Trophoblast cell (in vitro differentiated cells and primary cell): ENCODE data around the gene DTNBP1.

Experiments used
- DNase-seq, 2 donors: peaks; one replicate each; pipeline ENCODE4 v3.0.0-alpha.2; 2016
- H2AFZ ChIP-seq: 2 replicates; pipeline ENCODE4 v1.6.1; 2013; ENCODE audit warnings: low read length, moderate library complexity, mild to moderate bottlenecking; ENCODE audit not compliant: insufficient read depth, poor library complexity
- H2AK5ac ChIP-seq: 2 replicates; pipeline ENCODE4 v1.6.1; 2013; ENCODE audit warnings: mild to moderate bottlenecking, low read length
- H2BK120ac ChIP-seq: 2 replicates; pipeline ENCODE4 v1.6.1; 2013; ENCODE audit warnings: low read length, mild to moderate bottlenecking, moderate library complexity; ENCODE audit not compliant: insufficient read depth, poor library complexity
- H2BK12ac ChIP-seq: 2 replicates; pipeline ENCODE4 v1.6.1; 2013; ENCODE audit warnings: mild to moderate bottlenecking, low read length, moderate library complexity
- H2BK5ac ChIP-seq: 2 replicates; pipeline ENCODE4 v1.6.1; 2013; ENCODE audit warnings: low read length, low read depth, moderate library complexity, mild to moderate bottlenecking; ENCODE audit not compliant: poor library complexity
- H3K14ac ChIP-seq: 2 replicates; pipeline ENCODE4 v1.6.1; 2013; ENCODE audit warnings: mild to moderate bottlenecking, low read length
- H3K18ac ChIP-seq: 2 replicates; pipeline ENCODE4 v1.6.1; 2013; ENCODE audit warnings: mild to moderate bottlenecking, low read length
- H3K23ac ChIP-seq: 2 replicates; pipeline ENCODE4 v1.6.1; 2013; ENCODE audit warnings: low read length
- H3K27ac ChIP-seq: 2 replicates; pipeline ENCODE4 v1.5.1; 2013; ENCODE audit warnings: low read depth, mild to moderate bottlenecking, inconsistent platforms, low read length, moderate library complexity
- H3K27me3 ChIP-seq: 2 replicates; pipeline ENCODE4 v1.6.1; 2013; ENCODE audit warnings: inconsistent platforms, mild to moderate bottlenecking, low read length, moderate library complexity; ENCODE audit not compliant: insufficient read depth
- H3K36me3 ChIP-seq, 2 experiments: 1 replicate in 1 of 2; 2 replicates in 1 of 2; pipeline ENCODE4 v1.6.1; 2013; ENCODE audit warnings: low read length in 2 of 2, mild to moderate bottlenecking in 2 of 2, moderate library complexity in 1 of 2; ENCODE audit not compliant: insufficient read depth in 2 of 2, control insufficient read depth in 1 of 2
- H3K4ac ChIP-seq: 2 replicates; pipeline ENCODE4 v1.6.1; 2013; ENCODE audit warnings: low read depth, mild to moderate bottlenecking, low read length, moderate library complexity
- H3K4me1 ChIP-seq, 2 experiments: 1 replicate in 1 of 2; 2 replicates in 1 of 2; pipeline ENCODE4 v1.6.1; 2013; ENCODE audit warnings: low read length in 2 of 2, mild to moderate bottlenecking in 2 of 2, moderate library complexity in 1 of 2; ENCODE audit not compliant: insufficient read depth in 2 of 2, control insufficient read depth in 1 of 2
- H3K4me2 ChIP-seq: 2 replicates; pipeline ENCODE4 v1.6.1; 2013; ENCODE audit warnings: inconsistent platforms, mild to moderate bottlenecking, low read length, moderate library complexity
- H3K4me3 ChIP-seq: 2 replicates; pipeline ENCODE4 v1.5.1; 2013; ENCODE audit warnings: mild to moderate bottlenecking, low read depth, low read length, inconsistent platforms
- H3K79me1 ChIP-seq: one replicate; pipeline ENCODE4 v1.6.1; 2013; ENCODE audit warnings: low read length
- H3K79me2 ChIP-seq: 2 replicates; pipeline ENCODE4 v1.6.1; 2013; ENCODE audit warnings: low read length, mild to moderate bottlenecking; ENCODE audit not compliant: control insufficient read depth, insufficient read depth, poor library complexity
- H3K9ac ChIP-seq: 2 replicates; pipeline ENCODE4 v1.6.1; 2013; ENCODE audit warnings: mild to moderate bottlenecking, low read length
- H3K9me3 ChIP-seq: 2 replicates; pipeline ENCODE4 v1.6.1; 2013; ENCODE audit warnings: low read depth, mild to moderate bottlenecking, control low read depth, inconsistent platforms, low read length; ENCODE audit not compliant: insufficient read depth
- H4K12ac ChIP-seq: 2 replicates; pipeline ENCODE4 v1.6.1; 2013; ENCODE audit warnings: low read depth, mild to moderate bottlenecking, low read length, moderate library complexity
- H4K8ac ChIP-seq: 2 replicates; pipeline ENCODE4 v1.6.1; 2013; ENCODE audit warnings: low read depth, mild to moderate bottlenecking, low read length, moderate library complexity
- H4K91ac ChIP-seq: one replicate; pipeline ENCODE4 v1.6.1; 2013; ENCODE audit warnings: low read depth, mild to moderate bottlenecking, low read length, moderate library complexity
- WGBS: extraction: QIAGEN DNeasy Blood & Tissue Kit; methylation state at CpG from one replicate; pipeline ENCODE4 v1.1.7; 2013; ENCODE audit warnings: missing lambda C conversion rate; ENCODE audit not compliant: insufficient read length, insufficient coverage; ENCODE audit errors: extremely low coverage; 5-methylcytosine and 5-hydroxymethylcytosine counted together

Gene DTNBP1

DNA sequence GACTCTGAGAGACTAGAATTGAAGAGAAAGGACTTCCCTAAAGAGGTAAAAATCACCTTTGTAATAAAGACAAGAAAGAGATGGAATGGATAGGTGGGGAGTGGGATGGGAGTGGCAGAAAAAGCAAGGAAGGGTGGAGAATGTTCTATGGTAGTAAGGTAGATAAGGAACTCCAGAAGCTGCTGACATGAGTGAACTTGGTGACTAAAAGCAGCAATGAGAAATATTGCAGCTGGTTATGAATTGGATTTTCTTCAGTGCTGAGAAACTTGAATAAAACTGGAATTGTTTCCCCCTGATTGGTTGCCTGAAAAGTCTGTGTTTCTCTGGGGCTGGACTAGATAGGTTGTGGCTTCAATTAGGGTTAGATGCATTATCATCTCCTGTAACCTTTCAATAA is 15.7 kb upstream of the DTNBP1 start:
- Histone ChIP-seq H4K8ac (no peak overlapping the region), H2BK120ac (no peak overlapping the region), H3K36me3 (no peaks in the 10 kb centered on the region), H3K4me1 (no peaks in the 10 kb centered on the region), H3K27me3 (no peaks in the 10 kb centered on the region), H3K79me1 (no peaks in the 10 kb centered on the region), H3K9me3 (no peaks in the 10 kb centered on the region), H3K18ac (no peak overlapping the region), H2BK12ac (no peak overlapping the region), H3K4me3 (no peak overlapping the region), H3K9ac (no peak overlapping the region), H3K23ac (no peak overlapping the region), H3K14ac (no peak overlapping the region), H3K4me2 (no peak overlapping the region), H4K12ac (no peak overlapping the region), H3K79me2 (no peaks in the 10 kb centered on the region), H2AK5ac (no peak overlapping the region), H3K27ac (no peak overlapping the region), H2BK5ac (no peak overlapping the region), H3K4ac (no peak overlapping the region), H4K91ac (no peak overlapping the region), H2AFZ (no peak overlapping the region)
- no peak for DNase-seq

- Histone ChIP-seq H4K12ac (no peak overlapping the region), H2AFZ (no peak overlapping the region), H3K4me2 (no peak overlapping the region), H3K4me1 (no peaks in the 10 kb centered on the region), H3K27ac (no peak overlapping the region), H3K9ac (no peak overlapping the region), H4K8ac (no peak overlapping the region), H3K27me3 (no peaks in the 10 kb centered on the region), H2AK5ac (no peak overlapping the region), H3K79me2 (no peaks in the 10 kb centered on the region), H3K36me3 (no peaks in the 10 kb centered on the region), H3K14ac (no peak overlapping the region), H4K91ac (no peak overlapping the region), H3K4me3 (no peak overlapping the region), H2BK120ac (no peak overlapping the region), H3K79me1 (no peaks in the 10 kb centered on the region), H3K23ac (no peak overlapping the region), H3K18ac (no peak overlapping the region), H3K9me3 (no peaks in the 10 kb centered on the region), H2BK12ac (no peak overlapping the region), H3K4ac (no peak overlapping the region), H2BK5ac (no peak overlapping the region)
- no peak for DNase-seq
- no CpG with 5 or more reads among the region's 6 CpGs for WGBS
Observed at GRCh38 chr6:15677822-15678221, 15.0 kb upstream of the DTNBP1 start.

DNA sequence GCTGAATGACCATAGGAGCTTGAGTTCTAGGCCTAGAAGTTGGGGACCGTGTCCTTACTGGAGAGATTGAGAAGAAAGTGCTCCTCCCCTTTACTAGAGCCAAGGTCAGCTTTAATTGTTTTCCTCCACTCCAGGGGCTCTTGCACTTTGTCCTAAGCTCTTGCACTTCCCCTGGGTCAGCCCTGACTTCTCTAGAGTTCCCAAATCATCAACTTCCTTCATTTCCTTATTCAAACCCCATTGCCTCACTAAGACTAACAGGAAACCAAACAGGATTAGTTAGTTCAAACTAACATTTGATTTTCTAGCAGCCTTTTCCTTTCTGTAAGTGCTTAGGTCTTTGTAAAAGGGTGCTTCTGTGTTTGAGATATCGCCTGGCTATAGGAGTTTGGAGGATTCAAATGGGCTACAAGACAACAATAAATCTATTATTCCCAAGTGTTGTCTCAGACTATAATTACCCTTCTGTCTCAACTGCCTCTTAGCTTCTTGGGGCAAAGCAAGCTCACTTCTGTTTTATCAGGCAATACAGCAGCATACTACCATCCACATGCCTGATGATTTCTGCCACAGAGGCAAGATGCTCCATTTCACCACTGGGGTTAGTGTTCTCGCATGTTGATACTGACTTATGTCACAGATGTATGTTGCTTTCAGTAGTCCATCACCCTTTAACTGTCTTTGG is 12.8 kb upstream of the DTNBP1 start:
- Histone ChIP-seq H3K4ac (no peak overlapping the region), H3K79me1 (no peaks in the 10 kb centered on the region), H3K4me1 (no peaks in the 10 kb centered on the region), H3K23ac (no peak overlapping the region), H3K79me2 (no peaks in the 10 kb centered on the region), H2AK5ac (no peak overlapping the region), H3K9ac (no peak overlapping the region), H2BK12ac (no peak overlapping the region), H3K27ac (no peak overlapping the region), H3K18ac (no peak overlapping the region), H2BK5ac (no peak overlapping the region), H3K9me3 (peaks cover 2% of the 10 kb centered on the region), H2AFZ (no peak overlapping the region), H4K8ac (no peak overlapping the region), H4K12ac (no peak overlapping the region), H4K91ac (no peak overlapping the region), H3K27me3 (no peaks in the 10 kb centered on the region), H2BK120ac (no peak overlapping the region), H3K14ac (no peak overlapping the region), H3K4me3 (no peak overlapping the region), H3K36me3 (no peaks in the 10 kb centered on the region), H3K4me2 (no peak overlapping the region)
- DNase-seq = no peak
- no CpG with 5 or more reads among the region's 3 CpGs for WGBS

DNA sequence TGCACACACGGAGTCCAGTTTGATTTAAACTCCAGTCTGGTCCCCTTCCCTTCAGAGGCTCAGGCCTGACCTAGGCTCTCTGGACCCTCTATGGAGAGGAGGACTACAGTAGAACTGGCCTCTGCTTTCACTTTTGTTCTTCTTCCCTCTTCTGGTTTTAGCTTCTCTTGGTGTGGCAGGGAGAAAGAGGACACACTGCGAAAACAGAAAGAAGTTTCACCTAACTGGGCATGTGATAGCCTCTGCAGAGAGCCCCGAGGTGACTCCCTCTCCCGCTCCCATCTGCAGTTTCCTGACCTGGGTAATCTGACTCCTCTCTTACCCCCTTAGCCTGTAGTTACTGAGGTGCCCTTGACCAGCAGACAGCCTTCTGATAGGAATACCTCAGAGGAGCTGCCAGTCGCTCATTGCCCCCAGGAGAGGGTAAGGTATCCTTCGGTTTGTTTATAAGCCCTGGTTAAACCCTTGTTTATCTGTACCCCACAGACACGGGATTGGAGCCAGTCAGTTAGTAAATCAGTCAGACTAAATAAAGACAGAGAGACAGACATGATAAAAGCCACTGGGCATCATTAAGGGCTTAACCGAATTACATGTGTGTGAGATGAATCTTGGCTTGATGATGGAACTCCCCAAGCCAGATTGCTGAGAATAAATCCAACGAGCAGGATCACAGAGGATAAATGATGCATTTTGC is 12.0 kb upstream of the DTNBP1 start:
- Histone ChIP-seq H3K9me3 (peaks cover 2% of the 10 kb centered on the region), H3K27ac (no peak overlapping the region), H3K4me3 (no peak overlapping the region), H3K14ac (no peak overlapping the region), H3K27me3 (no peaks in the 10 kb centered on the region), H3K18ac (no peak overlapping the region), H3K9ac (no peak overlapping the region), H3K79me2 (no peaks in the 10 kb centered on the region), H2BK5ac (no peak overlapping the region), H2BK120ac (no peak overlapping the region), H3K36me3 (no peaks in the 10 kb centered on the region), H3K4me2 (no peak overlapping the region), H3K79me1 (no peaks in the 10 kb centered on the region), H3K4me1 (no peaks in the 10 kb centered on the region), H4K12ac (no peak overlapping the region), H3K4ac (no peak overlapping the region), H2AFZ (no peak overlapping the region), H2AK5ac (no peak overlapping the region), H4K91ac (no peak overlapping the region), H2BK12ac (no peak overlapping the region), H4K8ac (no peak overlapping the region), H3K23ac (no peak overlapping the region)
- WGBS = no CpG with 5 or more reads among the region's 9 CpGs
- no peak for DNase-seq
